GM23248 (cell line): ENCODE data around the gene CRHR2.

Source experiments
- EZH2 ChIP-seq: fragments of 200-600 bp; sonication (generic); IDR thresholded peaks from 2 replicates; pipeline ENCODE4 v1.6.1; 2018; ENCODE audit warnings: antibody characterized with exemption, mild to moderate bottlenecking; ENCODE audit not compliant: insufficient read depth, poor library complexity, severe bottlenecking
- EZH2phosphoT487 ChIP-seq: fragments of 200-600 bp; sonication (generic); IDR thresholded peaks from 2 replicates; pipeline ENCODE4 v1.6.1; 2018; ENCODE audit warnings: antibody characterized with exemption, moderate library complexity, mild to moderate bottlenecking, low read depth; ENCODE audit not compliant: insufficient read depth

GRCh38 chr7:30708983-30709382 is 26.7 kb upstream of the CRHR2 start:
- no peak for TF ChIP-seq EZH2
- no peak for TF ChIP-seq EZH2phosphoT487
